B cell (primary cell): ENCODE measurements around the gene TMEM271.

ENCODE experiments used
- CTCF ChIP-seq: fragments of 200-600 bp; IDR thresholded peaks from one replicate; pipeline ENCODE4 v1.8.0; 2022; ENCODE audit warnings: antibody characterized with exemption, mild to moderate bottlenecking
- EZH2 ChIP-seq: IDR thresholded peaks from 2 replicates; pipeline ENCODE4 v1.6.1; 2012; ENCODE audit warnings: borderline replicate concordance, low read depth, mild to moderate bottlenecking, moderate library complexity, low read length; ENCODE audit not compliant: insufficient read depth, poor library complexity, severe bottlenecking

- TF ChIP-seq CTCF (no peak), EZH2 (no peak)
Measured at GRCh38 chr4:620851-621261, 44.8 kb upstream of the TMEM271 start.
